GM12892 (cell line): Measurements from ENCODE around the gene HMGXB3.

Experiments used
- POLR2A ChIP-seq: IDR thresholded peaks from 2 replicates; pipeline ENCODE4 v1.6.1; 2011; ENCODE audit warnings: low read depth, low read length, control low read depth
- POLR2AphosphoS5 ChIP-seq: IDR thresholded peaks from 2 replicates; pipeline ENCODE4 v1.6.1; 2011; ENCODE audit warnings: low read depth, low read length, control low read depth
- TAF1 ChIP-seq: IDR thresholded peaks from 2 replicates; pipeline ENCODE4 v1.6.1; 2011; ENCODE audit warnings: low read depth, mild to moderate bottlenecking, control low read depth, low read length, borderline replicate concordance

DNA sequence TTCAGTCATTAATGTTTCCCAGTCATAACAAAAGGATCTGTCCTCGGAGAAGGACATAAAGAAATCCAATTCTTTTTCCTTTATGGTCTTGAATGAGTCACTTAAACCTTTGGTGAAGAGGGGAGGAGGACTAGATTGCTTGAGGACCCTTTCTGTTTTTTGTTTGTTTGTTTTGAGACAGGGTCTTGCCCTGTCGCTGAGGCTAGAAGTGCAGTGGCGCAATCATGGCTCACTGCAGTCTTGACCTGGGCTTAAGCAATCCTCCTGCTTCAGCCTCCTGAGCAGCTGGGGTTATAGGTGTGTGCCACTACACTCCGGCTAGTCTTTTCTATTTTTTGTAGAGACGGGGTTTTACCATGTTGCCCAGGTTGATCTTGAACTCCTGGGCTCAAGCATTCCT is 12.4 kb upstream of the HMGXB3 start:
- TF ChIP-seq POLR2A (no peak), TAF1 (no peak), POLR2AphosphoS5 (no peak)
